K562 (cell line): ENCODE measurements around the gene PSMD14. TPM values are rescaled to one million over a fixed set of nuclear protein-coding genes. Genes with fewer than 3 reads are reported as not detected.

Source experiments
- ATAC-seq: fragments of 200-7000 bp; cut with Tn5 transposase; 3 replicates; pipeline ENCODE4 v1.9.1; 2020; ENCODE audit warnings: moderate library complexity
- BruUV-seq: library from RNA; stranded (reverse); fragments of 400-500 nt; replicated peaks from 2 replicates; lab custom pipeline; 2021; lab: Mats Ljungman, UMichigan
- CTCF ChIA-PET: fragments of 300-600 bp; formaldehyde crosslinking; extraction: SDS; loops from one replicate; lab custom pipeline; 2021; ENCODE audit warnings: low intra/inter-chr PET ratio; lab: Yijun Ruan, JAX
- POLR2A ChIA-PET: fragments of 300-600, 350-650 bp; sonication (Branson Sonifier 250); formaldehyde crosslinking; extraction: SDS; loops from one replicate; lab custom pipeline; 2021; ENCODE audit warnings: antibody characterized with exemption, inconsistent platforms; lab: Yijun Ruan, JAX
- DNase-seq, 4 experiments: peaks; one replicate each; pipeline versions ENCODE4 v3.0.0 to v3.0.0-alpha.2; 2011 to 2018; ENCODE audit warnings: low spot score in 3 of 4, mixed read lengths in 3 of 4; ENCODE audit errors: extremely low read depth in 1 of 4
- FAIRE-seq: peaks from 2 replicates; lab custom pipeline; 2011; peaks lifted over from hg19 to GRCh38; lab: Jason Lieb, UNC
- H2AFZ ChIP-seq: 2 replicates; pipeline ENCODE4 v1.6.0; 2011; ENCODE audit warnings: low read depth, low read length, control low read depth, inconsistent platforms
- H3K27ac ChIP-seq: fragments of 200-600 bp; 3 replicates; pipeline ENCODE4 v1.8.0; 2011; ENCODE audit warnings: low read depth, mild to moderate bottlenecking, control low read depth, inconsistent platforms, low read length, moderate library complexity, mixed read lengths; ENCODE audit errors: extremely low read depth
- H3K27me3 ChIP-seq, 2 experiments: fragments of 300-600 bp in 1 of 2; 2 replicates in 1 of 2; 3 replicates in 1 of 2; pipeline versions ENCODE4 v1.6.0 to v1.8.0; 2011; ENCODE audit warnings: inconsistent platforms in 2 of 2, low read length in 2 of 2, mild to moderate bottlenecking in 1 of 2, mixed read lengths in 1 of 2, moderate library complexity in 1 of 2; ENCODE audit not compliant: control insufficient read depth in 2 of 2, insufficient read depth in 2 of 2
- H3K36me3 ChIP-seq: fragments of 300-600 bp; 3 replicates; pipeline ENCODE4 v1.8.0; 2011; ENCODE audit warnings: mild to moderate bottlenecking, low read length, inconsistent platforms; ENCODE audit not compliant: control insufficient read depth, insufficient read depth
- H3K4me1 ChIP-seq, 2 experiments: fragments of 200-600 bp in 1 of 2; replicated peaks in 1 of 2; 2 replicates in 1 of 2; 3 replicates in 1 of 2; pipeline versions ENCODE4 v1.5.1 to v1.8.0; 2011; ENCODE audit warnings: inconsistent platforms in 2 of 2, low read length in 2 of 2, mild to moderate bottlenecking in 1 of 2, mixed read lengths in 1 of 2, moderate library complexity in 1 of 2; ENCODE audit not compliant: control insufficient read depth in 2 of 2, insufficient read depth in 2 of 2
- H3K4me2 ChIP-seq: 2 replicates; pipeline ENCODE4 v1.6.1; 2011; ENCODE audit warnings: low read length, control low read depth, inconsistent platforms, mixed read lengths; ENCODE audit not compliant: insufficient read depth
- H3K4me3 ChIP-seq: fragments of 200-600 bp; sonication (generic), shearing (Covaris generic); 2 replicates; pipeline ENCODE4 v1.5.1; 2016; ENCODE audit warnings: control low read depth, inconsistent platforms
- H3K79me2 ChIP-seq: fragments of 200-600 bp; 3 replicates; pipeline ENCODE4 v1.8.0; 2011; ENCODE audit warnings: low read length, inconsistent platforms; ENCODE audit not compliant: control insufficient read depth, insufficient read depth
- H3K9ac ChIP-seq, 2 experiments: 2 replicates each; pipeline versions ENCODE4 v1.6.0 to v1.6.1; 2011; ENCODE audit warnings: low read depth in 2 of 2, low read length in 2 of 2, control low read depth in 1 of 2, inconsistent platforms in 1 of 2, mild to moderate bottlenecking in 1 of 2, mixed read lengths in 1 of 2; ENCODE audit not compliant: insufficient read depth in 1 of 2
- H3K9me1 ChIP-seq: one replicate; pipeline ENCODE4 v1.6.0; 2011; ENCODE audit warnings: inconsistent platforms, mild to moderate bottlenecking, low read length, moderate library complexity; ENCODE audit not compliant: control insufficient read depth, insufficient read depth
- H3K9me3 ChIP-seq: replicated peaks from 2 replicates; pipeline ENCODE4 v1.5.1; 2011; ENCODE audit warnings: low read depth, low read length, inconsistent platforms; ENCODE audit not compliant: control insufficient read depth, insufficient read depth
- H4K20me1 ChIP-seq: replicated peaks from 2 replicates; pipeline ENCODE4 v1.6.1; 2011; ENCODE audit warnings: low read length, inconsistent platforms, mixed read lengths; ENCODE audit not compliant: control insufficient read depth, insufficient read depth
- CTCF ChIP-seq, 3 experiments: IDR thresholded peaks in 2 of 3; conservative IDR thresholded peaks in 1 of 3; 2 replicates each; pipeline ENCODE4 v1.5.1; 2011 to 2012; ENCODE audit warnings: low read length in 3 of 3, mild to moderate bottlenecking in 3 of 3, control low read depth in 2 of 3, improper control_type of control experiment in 1 of 3, inconsistent platforms in 1 of 3, low read depth in 1 of 3, mixed read lengths in 1 of 3, moderate library complexity in 1 of 3; ENCODE audit not compliant: insufficient read depth in 2 of 3
- SPI1 ChIP-seq: IDR thresholded peaks from 2 replicates; pipeline ENCODE4 v1.6.1; 2011; ENCODE audit warnings: low read depth, low read length, control low read depth, borderline replicate concordance
- THRA ChIP-seq: fragments of 450-650 bp; IDR thresholded peaks from 2 replicates; pipeline ENCODE4 v1.6.1; 2017; ENCODE audit warnings: mild to moderate bottlenecking, moderate library complexity
- ZBTB7A ChIP-seq: IDR thresholded peaks from 2 replicates; pipeline ENCODE4 v1.6.1; 2011; ENCODE audit warnings: low read depth, mild to moderate bottlenecking, low read length, moderate library complexity, borderline replicate concordance; ENCODE audit not compliant: control insufficient read depth
- ZNF561 ChIP-seq: fragments of 450-650 bp; formaldehyde crosslinking; conservative IDR thresholded peaks from 2 replicates; pipeline ENCODE4 v1.4.0; 2020; ENCODE audit warnings: mild to moderate bottlenecking, moderate library complexity
- WGBS: fragments of 100-300 bp; shearing (Covaris generic); methylation state at CpG from one replicate; pipeline ENCODE4 v1.1.6; 2016; ENCODE audit warnings: low coverage, mixed read lengths; ENCODE audit not compliant: insufficient coverage; ENCODE audit errors: missing lambda C conversion rate; 5-methylcytosine and 5-hydroxymethylcytosine counted together
- in situ Hi-C: fragments of 300-500 bp; cut with MboI; formaldehyde crosslinking; loops from 4 replicates; pipeline ENCODE4 v1.15.0; 2018; ENCODE audit warnings: inconsistent platforms, mixed read lengths
- intact Hi-C: fragments of 100-400 bp; cut with micrococcal nuclease; formaldehyde crosslinking; loops from 2 replicates; pipeline ENCODE4 v1.14.2; 2022
- polyA plus RNA-seq, 8 experiments: library from polyadenylated mRNA; depleted of rRNA in 4 of 8; stranded (reverse) in 5 of 8; unstranded in 3 of 8; fragments of >200 nt; fragmentation: Nextera tagmentation in 2 of 8; fragmentation: Illumina TruSeq in 1 of 8; extraction: Ambion mirVana in 2 of 8; extraction: Trizol in 1 of 8; gene quantifications; 2 replicates each; pipeline versions ENCODE4 v1.2.1 to v1.2.3, GENCODE V29; 2011 to 2014; ENCODE audit warnings: inconsistent platforms in 1 of 8, missing spikeins in 1 of 8
- total RNA-seq, 7 experiments: library from RNA; depleted of rRNA in 6 of 7; stranded (reverse); fragments of >200 nt in 6 of 7; fragmentation: Illumina TruSeq in 2 of 7; extraction: Trizol in 2 of 7; gene quantifications; 2 replicates each; pipeline versions ENCODE4 v1.2.1 to v1.2.3, GENCODE V29; 2011 to 2021; ENCODE audit warnings: low replicate concordance in 1 of 7

Gene PSMD14
- total and polyA plus RNA-seq, 9 of the 15 experiments (the other 6 are each of a cell fraction or from before 2014, with no cell fraction given): 151 to 515 (median 228) TPM

GRCh38 chr2:161303535-161304050 lies 4.6 kb upstream of the PSMD14 start (continued):
- TF ChIP-seq THRA: no peak

- WGBS: 78% methylated on average over 6 of the region's 6 CpGs
- POLR2A ChIA-PET: no interaction called here
- Histone ChIP-seq H3K9ac (no peak overlapping the region), H2AFZ (0 out of 2 replicates have a peak overlapping the region, but pooled peaks have one; percentile 94), H3K4me1 (peaks cover 0 to 6% of the 10 kb centered on the region in 2 experiments; a peak in 2 of 5 replicates), H4K20me1 (no peaks in the 10 kb centered on the region), H3K36me3 (peaks cover 8% of the 10 kb centered on the region; the same call in 2 of the 3 replicates), H3K9me1 (no peaks in the 10 kb centered on the region), H3K27ac (no peak overlapping the region; the same call in 2 of the 3 replicates), H3K79me2 (peaks cover 48% of the 10 kb centered on the region), H3K4me3 (peak overlapping the region; percentile 66; the same call in 1 of the 2 replicates), H3K27me3 (no peaks in the 10 kb centered on the region), H3K4me2 (peak overlapping the region; percentile 89), H3K9me3 (peaks cover 3% of the 10 kb centered on the region; the same call in 1 of the 2 replicates)
- CTCF ChIA-PET: no interaction called here
- intact Hi-C loops: loop anchor here (5.0 kb wide), 1 partner anchor 110 kb away; the partner anchor contains the start of gene TBR1
- no TSS peak for BruUV-seq
- in situ Hi-C loops: no loop called here
- DNase-seq (peak in 1 of 4 experiments; percentile 18), ATAC-seq (no peak), FAIRE-seq (no peak)
- TF ChIP-seq SPI1: 0 out of 2 replicates have a peak, but pooled peaks have one; percentile 30
- TF ChIP-seq ZNF561 (CRISPR knock-in tag): no peak
- TF ChIP-seq CTCF (IDR thresholded peaks at IDR 0.05 in 2 of 3, conservative IDR thresholded peaks at IDR 0.05 in 1 of 3; ENCODE audit: insufficient read depth in 2 of 3, low read depth in 1 of 3, low read length in 3 of 3): 0 out of 6 replicates have a peak, but pooled peaks of 1 of the 3 experiments have one; percentile 4
- peak; percentile 22; the same call in 1 of the 2 replicates for TF ChIP-seq ZBTB7A
Observed at GRCh38 chr2:161306919-161307318, 1.3 kb upstream of the PSMD14 start.
